HUES64 (cell line): Measurements from ENCODE around the gene KNOP1.

Source experiments
- H3K27ac ChIP-seq: 2 replicates; pipeline ENCODE4 v1.7.0; 2013; ENCODE audit warnings: low read depth, low read length, inconsistent platforms
- H3K27me3 ChIP-seq: 2 replicates; pipeline ENCODE4 v1.6.1; 2013; ENCODE audit warnings: mild to moderate bottlenecking, low read length; ENCODE audit not compliant: insufficient read depth
- H3K36me3 ChIP-seq: 2 replicates; pipeline ENCODE4 v1.6.1; 2013; ENCODE audit warnings: mild to moderate bottlenecking, low read length; ENCODE audit not compliant: insufficient read depth
- H3K4me1 ChIP-seq: 2 replicates; pipeline ENCODE4 v1.6.1; 2013; ENCODE audit warnings: mild to moderate bottlenecking, low read length, moderate library complexity; ENCODE audit not compliant: insufficient read depth
- H3K4me3 ChIP-seq: 2 replicates; pipeline ENCODE4 v1.5.1; 2013; ENCODE audit warnings: mild to moderate bottlenecking, low read length, moderate library complexity
- H3K9ac ChIP-seq: 2 replicates; pipeline ENCODE4 v1.6.1; 2013; ENCODE audit warnings: mild to moderate bottlenecking, low read depth, low read length
- H3K9me3 ChIP-seq: 2 replicates; pipeline ENCODE4 v1.6.1; 2013; ENCODE audit warnings: low read depth, low read length; ENCODE audit not compliant: insufficient read depth
- WGBS: fragments of 150-250, 120-280 bp; methylation state at CpG from one replicate; pipeline ENCODE4 v1.1.7; 2013; ENCODE audit warnings: missing lambda C conversion rate; 5-methylcytosine and 5-hydroxymethylcytosine counted together

Gene KNOP1

DNA sequence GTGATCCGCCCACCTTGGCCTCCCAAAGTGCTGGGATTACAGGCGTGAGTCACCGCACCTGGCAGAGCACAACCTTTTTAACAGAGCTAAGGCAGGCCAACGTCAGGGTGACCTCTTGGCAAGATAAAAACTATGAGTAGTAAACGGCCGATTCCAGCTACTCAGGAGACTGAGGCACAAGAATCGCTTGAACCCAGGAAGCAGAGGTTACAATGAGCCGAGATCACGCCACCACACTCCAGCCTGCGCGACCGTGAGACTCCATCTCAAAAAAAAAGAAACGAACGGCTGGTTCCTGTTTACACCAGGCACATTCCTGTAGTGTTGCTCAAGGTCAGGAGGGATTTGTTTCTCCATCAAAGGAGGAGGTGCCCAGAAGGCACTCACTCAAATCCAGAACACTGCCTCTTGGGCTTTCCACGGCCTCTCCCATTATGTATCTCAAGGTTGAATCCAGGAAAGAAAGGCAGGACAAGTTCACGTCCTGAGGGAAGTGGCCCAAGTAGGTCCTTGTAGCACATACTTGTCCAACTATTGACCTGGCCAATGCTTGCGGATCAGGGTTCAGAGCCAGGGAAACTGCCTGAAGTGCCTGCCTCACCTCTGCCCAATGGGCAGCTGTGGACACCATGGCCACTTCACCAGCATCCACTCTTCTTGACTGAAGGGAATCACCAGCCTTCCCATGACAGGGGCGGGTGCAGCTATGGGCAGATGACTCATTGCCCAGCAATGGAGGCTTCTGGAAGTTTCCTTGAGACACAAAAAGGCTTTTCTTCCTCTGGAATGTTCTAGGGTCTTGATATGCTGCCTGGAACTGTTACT lies 13.5 kb downstream of the KNOP1 start:
- no peaks in the 10 kb centered on the region for H3K9me3 ChIP-seq
- no peaks in the 10 kb centered on the region for H3K27me3 ChIP-seq
- peaks cover 92% of the 10 kb centered on the region for H3K36me3 ChIP-seq
- no peak overlapping the region for H3K9ac ChIP-seq
- H3K4me3 ChIP-seq, result no peak overlapping the region
- peaks cover 16% of the 10 kb centered on the region for H3K4me1 ChIP-seq
- H3K27ac ChIP-seq, result no peak overlapping the region
- WGBS, result 95% methylated on average over 18 of the region's 18 CpGs

DNA sequence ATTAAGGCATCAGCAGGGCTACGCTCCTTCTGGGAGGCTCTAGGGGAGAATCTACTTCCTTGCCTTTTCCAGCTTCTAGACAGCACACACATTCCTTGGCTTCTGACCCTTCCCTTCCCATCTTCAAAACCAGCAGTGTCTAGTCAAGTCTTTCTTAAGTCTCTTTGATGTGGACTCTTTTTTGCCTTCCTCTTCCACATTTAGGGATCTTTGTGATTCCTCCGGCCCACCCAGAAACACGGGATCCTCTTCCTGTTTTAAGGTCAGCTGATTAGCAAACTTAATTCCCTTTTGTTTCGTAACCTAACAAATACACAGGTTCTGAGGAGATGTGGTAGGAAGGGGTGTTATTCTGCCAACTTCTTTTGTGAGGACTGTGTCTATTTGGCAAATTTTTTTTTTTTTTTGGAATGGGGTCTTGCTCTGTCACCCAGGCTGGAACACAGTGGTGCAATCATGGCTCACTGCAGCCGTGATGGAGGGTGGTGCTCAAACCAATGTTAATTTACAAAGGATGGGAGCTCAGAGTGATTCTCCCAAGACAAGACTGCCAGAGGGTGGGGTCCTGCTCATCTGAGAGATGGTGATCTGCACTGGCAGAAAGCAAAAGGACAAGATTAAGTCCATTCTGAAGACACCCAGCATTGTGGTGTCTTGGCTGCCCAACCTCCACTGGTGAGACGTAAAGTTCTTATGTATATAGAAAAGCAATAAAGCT lies 14.7 kb downstream of the KNOP1 start:
- Histone ChIP-seq H3K27me3 (no peaks in the 10 kb centered on the region), H3K9me3 (no peaks in the 10 kb centered on the region), H3K9ac (no peak overlapping the region), H3K4me3 (no peak overlapping the region), H3K4me1 (peaks cover 4% of the 10 kb centered on the region), H3K36me3 (peaks cover 92% of the 10 kb centered on the region), H3K27ac (no peak overlapping the region)
- WGBS, result 92% methylated on average over 5 of the region's 6 CpGs

DNA sequence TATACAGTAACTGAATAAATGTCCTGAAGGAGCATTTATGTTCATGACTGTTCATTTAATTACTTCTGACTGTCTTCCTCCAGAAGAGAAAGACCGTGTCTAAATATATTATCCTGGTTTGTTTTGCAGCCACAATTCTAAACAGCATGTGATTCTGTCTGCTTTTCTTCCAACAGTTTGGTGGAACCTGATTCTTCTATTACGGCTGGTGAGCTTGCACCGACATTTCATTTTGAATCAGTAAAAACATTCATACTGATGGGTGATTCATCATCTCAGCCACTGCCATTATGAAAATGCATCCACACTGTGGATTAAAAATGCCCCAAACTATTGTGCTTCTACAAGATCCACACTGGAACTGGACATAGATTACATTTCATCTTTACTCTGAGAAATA lies 16.9 kb downstream of the KNOP1 start:
- Histone ChIP-seq H3K27ac (no peak overlapping the region), H3K9ac (no peak overlapping the region), H3K27me3 (no peaks in the 10 kb centered on the region), H3K4me1 (no peaks in the 10 kb centered on the region), H3K36me3 (peaks cover 87% of the 10 kb centered on the region), H3K9me3 (no peaks in the 10 kb centered on the region), H3K4me3 (no peak overlapping the region)
- 94% methylated on average over 3 of the region's 3 CpGs for WGBS

DNA sequence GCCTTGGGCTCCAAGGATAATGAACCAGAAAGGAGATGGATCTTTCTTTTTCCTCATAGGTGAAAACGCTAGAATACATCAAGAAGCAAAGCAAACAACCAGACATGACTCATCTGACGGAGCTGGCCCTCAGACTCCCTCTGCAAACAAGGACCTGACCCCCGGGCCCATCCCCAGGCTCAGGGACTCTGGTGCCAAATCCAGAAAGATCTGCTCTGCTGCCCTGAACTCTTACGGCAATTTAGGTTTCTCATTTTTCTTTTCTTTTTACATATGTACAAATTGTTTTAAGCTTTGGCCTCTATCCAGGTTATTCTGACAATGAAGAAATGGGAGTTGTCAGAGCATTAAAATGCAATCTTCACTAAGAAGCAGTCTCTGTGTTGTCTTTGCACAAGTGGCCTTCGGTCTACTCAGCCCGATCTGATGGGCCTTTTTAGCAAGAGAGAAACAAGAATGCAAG lies 17.7 kb downstream of the KNOP1 start:
- Histone ChIP-seq H3K4me1 (no peaks in the 10 kb centered on the region), H3K4me3 (no peak overlapping the region), H3K9ac (no peak overlapping the region), H3K9me3 (no peaks in the 10 kb centered on the region), H3K27ac (no peak overlapping the region), H3K27me3 (no peaks in the 10 kb centered on the region), H3K36me3 (peaks cover 80% of the 10 kb centered on the region)
- WGBS, result 93% methylated on average over 6 of the region's 6 CpGs

DNA sequence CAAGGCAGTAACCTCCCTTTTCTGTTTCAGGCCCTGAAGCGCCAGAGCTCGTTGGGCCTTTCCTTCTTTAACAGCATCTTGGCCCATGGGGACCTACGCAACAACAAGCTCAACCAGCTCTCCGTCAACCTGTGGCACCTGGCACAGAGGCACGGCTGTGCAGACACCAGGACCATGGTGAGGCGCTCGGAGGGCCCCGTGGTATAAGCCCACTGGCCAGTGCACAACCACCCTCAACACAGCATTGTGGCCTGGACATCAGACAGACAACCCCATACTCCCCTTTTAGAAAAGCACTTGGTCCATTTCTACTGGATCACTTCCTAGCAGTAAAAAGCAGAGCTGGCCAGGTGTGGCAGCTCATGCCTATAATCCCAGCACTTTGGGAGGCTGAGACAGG lies 18.6 kb downstream of the KNOP1 start:
- H3K36me3 ChIP-seq, result peaks cover 71% of the 10 kb centered on the region
- H3K9ac ChIP-seq, result no peak overlapping the region

DNA sequence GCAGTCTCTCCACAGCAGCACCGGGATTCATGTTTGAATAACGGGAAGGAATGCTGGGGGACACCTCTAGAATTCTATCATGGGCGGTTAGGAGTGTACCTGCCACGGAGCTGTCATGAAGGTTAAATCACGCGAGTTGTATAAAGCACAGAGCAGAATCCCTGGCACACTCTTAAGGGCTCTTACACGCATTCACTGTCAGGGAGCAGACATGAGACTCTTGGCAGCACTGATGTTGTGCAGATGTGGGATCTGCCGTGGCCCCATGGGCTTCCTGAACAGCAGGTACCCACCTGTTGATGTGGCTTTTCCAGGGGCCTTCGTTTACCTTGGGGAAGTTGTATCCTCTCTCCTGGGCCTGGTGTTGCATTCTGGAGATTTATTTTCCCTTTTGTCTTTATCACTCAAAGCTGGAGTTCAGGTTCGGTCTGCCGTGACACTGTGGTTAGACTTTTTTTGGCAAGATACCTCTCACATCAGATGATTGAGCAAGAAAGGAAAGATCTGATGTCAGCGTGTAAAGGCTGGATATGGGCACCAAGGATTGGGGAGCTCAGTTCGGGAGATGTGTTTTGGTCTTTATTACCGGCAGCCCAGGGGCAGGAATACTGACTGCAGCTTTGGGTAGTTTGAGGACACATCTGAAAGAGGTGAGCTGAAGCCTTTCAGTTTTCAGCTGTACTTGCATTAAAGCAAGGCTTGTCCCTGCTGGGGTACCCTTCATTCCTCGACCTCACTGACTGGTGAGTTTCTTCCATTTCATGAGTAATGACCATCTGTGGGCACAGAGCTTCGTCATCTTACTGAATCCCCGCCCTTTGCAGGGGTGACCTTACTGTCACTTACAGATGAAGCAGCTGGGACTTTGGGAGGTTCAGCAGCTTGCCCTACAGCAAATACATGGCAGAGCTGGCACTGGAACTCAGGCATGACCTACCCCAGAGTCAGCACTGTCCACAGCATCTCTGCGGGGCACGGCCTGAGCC lies 19.3 kb downstream of the KNOP1 start:
- no peaks in the 10 kb centered on the region for H3K27me3 ChIP-seq
- no peak overlapping the region for H3K9ac ChIP-seq
- 96% methylated on average over 19 of the region's 19 CpGs for WGBS
- H3K27ac ChIP-seq, result no peak overlapping the region
- H3K9me3 ChIP-seq, result no peaks in the 10 kb centered on the region
- H3K4me3 ChIP-seq, result no peak overlapping the region
- H3K4me1 ChIP-seq, result no peaks in the 10 kb centered on the region
- peaks cover 68% of the 10 kb centered on the region for H3K36me3 ChIP-seq

More for the DNA sequence above, 18.6 kb downstream of the KNOP1 start:
- Histone ChIP-seq H3K4me1 (no peaks in the 10 kb centered on the region), H3K27ac (no peak overlapping the region), H3K27me3 (no peaks in the 10 kb centered on the region), H3K9me3 (no peaks in the 10 kb centered on the region), H3K4me3 (no peak overlapping the region)
- 96% methylated on average over 8 of the region's 8 CpGs for WGBS

DNA sequence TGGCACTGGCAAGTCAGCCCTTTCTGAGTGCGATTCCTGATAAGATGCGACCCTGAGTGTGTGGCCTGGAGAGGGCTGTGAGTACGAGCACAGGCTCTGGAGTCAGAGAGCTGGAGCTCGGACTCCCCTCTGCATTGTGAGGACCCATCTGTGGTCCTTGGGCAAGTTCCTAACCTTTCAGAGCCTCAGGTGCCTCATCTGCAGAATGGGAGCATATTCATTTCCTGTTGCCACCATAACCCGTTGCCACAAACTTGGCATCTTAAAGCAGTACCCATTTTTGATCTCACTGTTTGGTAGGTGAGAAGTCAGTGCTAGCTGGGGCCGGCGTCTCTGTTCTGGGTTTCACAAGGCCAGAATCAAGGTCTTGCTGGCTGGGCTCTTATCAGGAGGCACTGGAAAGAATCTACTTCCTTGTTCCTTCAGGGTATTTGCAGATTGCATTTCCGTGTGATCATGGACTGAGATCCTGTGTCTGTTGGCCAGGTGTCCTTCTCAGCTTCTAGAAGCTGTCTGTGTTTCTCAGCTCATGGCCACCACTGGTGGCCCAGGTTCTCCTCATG lies 20.2 kb downstream of the KNOP1 start:
- H3K4me1 ChIP-seq, result no peaks in the 10 kb centered on the region
- H3K9me3 ChIP-seq, result no peaks in the 10 kb centered on the region
- no peak overlapping the region for H3K27ac ChIP-seq
- H3K27me3 ChIP-seq, result no peaks in the 10 kb centered on the region
- WGBS, result 95% methylated on average over 8 of the region's 8 CpGs
- H3K36me3 ChIP-seq, result peaks cover 64% of the 10 kb centered on the region
- H3K9ac ChIP-seq, result no peak overlapping the region
- no peak overlapping the region for H3K4me3 ChIP-seq

DNA sequence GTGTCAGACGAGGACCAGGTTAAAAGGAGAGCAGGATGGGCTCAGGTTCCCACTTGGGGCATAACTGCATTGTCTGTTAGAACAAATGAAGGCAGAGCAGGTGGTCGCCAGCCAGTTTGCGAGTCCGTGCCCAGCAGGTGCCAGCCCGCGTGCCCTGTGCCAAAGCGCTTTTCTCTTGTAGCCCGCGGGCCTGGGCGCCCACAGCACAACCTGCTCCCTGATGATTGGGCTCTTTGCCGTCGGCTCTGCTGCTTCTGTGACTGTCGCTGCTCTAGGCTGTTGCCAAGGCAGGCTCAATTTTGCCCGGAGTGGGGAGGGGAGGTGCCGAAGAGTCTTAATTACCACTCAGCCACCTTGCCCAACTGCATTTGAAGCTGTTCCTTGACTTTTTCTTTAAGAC lies 21.1 kb downstream of the KNOP1 start:
- 97% methylated on average over 15 of the region's 15 CpGs for WGBS
- no peaks in the 10 kb centered on the region for H3K4me1 ChIP-seq
- peaks cover 62% of the 10 kb centered on the region for H3K36me3 ChIP-seq
- no peaks in the 10 kb centered on the region for H3K9me3 ChIP-seq
- H3K27ac ChIP-seq, result no peak overlapping the region
- H3K27me3 ChIP-seq, result no peaks in the 10 kb centered on the region
- no peak overlapping the region for H3K4me3 ChIP-seq
- no peak overlapping the region for H3K9ac ChIP-seq

DNA sequence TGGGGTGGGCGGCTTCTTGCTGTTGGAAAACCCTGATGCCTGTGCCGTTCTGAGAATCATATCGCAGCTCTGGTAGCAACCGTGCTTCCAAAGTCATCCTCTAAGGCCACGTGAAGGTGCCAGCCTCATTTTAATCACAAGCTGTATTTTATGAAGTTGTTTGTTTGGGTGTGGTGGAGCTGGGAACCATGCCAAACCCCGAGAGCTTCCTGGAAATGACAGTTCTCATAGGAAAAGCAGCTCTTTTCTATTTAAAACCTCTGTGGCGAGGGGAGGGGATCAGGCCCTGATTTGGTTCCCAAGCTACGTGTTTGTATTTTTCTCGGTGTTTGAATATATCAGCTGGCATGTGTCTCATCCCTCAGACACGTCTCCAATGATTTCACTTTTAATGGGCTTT lies 21.7 kb downstream of the KNOP1 start:
- H3K9ac ChIP-seq, result no peak overlapping the region
- WGBS, result 95% methylated on average over 10 of the region's 10 CpGs
- no peak overlapping the region for H3K27ac ChIP-seq

DNA sequence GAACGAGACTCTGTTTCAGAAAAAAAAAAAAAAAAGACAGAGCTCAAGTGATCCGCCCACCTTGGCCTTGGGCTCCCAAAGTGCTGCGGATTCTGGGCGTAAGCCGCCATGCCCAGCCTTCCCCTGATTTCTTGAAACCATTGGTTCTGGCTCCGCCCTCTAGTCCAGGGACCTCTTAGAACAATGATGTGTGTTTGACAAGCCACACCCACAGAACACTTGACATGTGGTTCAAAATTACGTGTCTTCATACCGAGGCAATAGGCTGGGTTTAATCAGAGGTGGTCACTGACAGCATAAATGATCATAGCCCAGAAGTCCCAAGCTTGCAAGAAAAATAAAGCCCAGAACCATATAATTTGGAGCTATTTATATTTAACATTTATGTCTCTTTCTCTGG lies 23.0 kb downstream of the KNOP1 start:
- WGBS, result 96% methylated on average over 8 of the region's 8 CpGs
- Histone ChIP-seq H3K36me3 (peaks cover 51% of the 10 kb centered on the region), H3K9ac (no peak overlapping the region), H3K27ac (no peak overlapping the region), H3K4me1 (no peaks in the 10 kb centered on the region), H3K27me3 (no peaks in the 10 kb centered on the region), H3K4me3 (no peak overlapping the region), H3K9me3 (no peaks in the 10 kb centered on the region)

More for the DNA sequence above, 21.7 kb downstream of the KNOP1 start:
- H3K9me3 ChIP-seq, result no peaks in the 10 kb centered on the region
- no peak overlapping the region for H3K4me3 ChIP-seq
- H3K36me3 ChIP-seq, result peaks cover 61% of the 10 kb centered on the region
- no peaks in the 10 kb centered on the region for H3K4me1 ChIP-seq
- no peaks in the 10 kb centered on the region for H3K27me3 ChIP-seq
